Measurements from ENCODE around the gene APIP. TPM values are rescaled to one million over a fixed set of nuclear protein-coding genes. Genes with fewer than 3 reads are reported as not detected.

Gene APIP
- total RNA-seq, 1 experiment from 2014 or later = 31.3 TPM

DNA sequence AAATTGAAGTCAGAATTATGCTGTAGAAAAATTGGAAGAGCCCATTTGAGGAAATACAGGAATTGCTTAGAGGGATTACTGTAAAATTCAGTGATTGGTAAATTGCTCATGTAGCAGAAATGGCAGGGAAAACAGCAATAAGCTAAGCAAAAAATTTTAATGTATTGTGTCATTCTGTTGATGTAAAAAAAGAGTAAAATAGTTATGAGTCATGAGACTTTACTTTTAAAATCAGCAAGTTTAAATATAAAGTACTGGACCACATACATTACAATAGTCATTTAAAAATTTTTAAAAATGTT is 10.6 kb upstream of the APIP start:
- Histone ChIP-seq H2BK12ac (ENCODE audit: insufficient read length, low read depth, low read length) (no peak overlapping the region), H3K9ac (ENCODE audit: extremely low read depth, insufficient read length, low read length) (no peak overlapping the region)

More for the DNA sequence above, 10.6 kb upstream of the APIP start:
- Histone ChIP-seq H3K9me3 (ENCODE audit: control insufficient read depth, low read depth, low read length) (no peaks in the 10 kb centered on the region), H3K27me3 (ENCODE audit: insufficient read depth, low read length) (no peaks in the 10 kb centered on the region), H3K79me1 (ENCODE audit: insufficient read depth, low read depth, low read length, poor library complexity, severe bottlenecking) (no peaks in the 10 kb centered on the region), H3K27ac (ENCODE audit: insufficient read length, low read depth, low read length) (no peak overlapping the region), H3K23me2 (ENCODE audit: insufficient read length, low read depth, low read length, poor library complexity, severe bottlenecking) (no peaks in the 10 kb centered on the region), H4K5ac (ENCODE audit: insufficient read length, low read depth, low read length) (no peak overlapping the region), H3K79me2 (ENCODE audit: insufficient read depth, low read length) (peaks cover 6% of the 10 kb centered on the region; the same call in 1 of the 2 replicates), H3K56ac (ENCODE audit: insufficient read length, low read depth, low read length) (no peak overlapping the region), H2BK5ac (ENCODE audit: insufficient read length, low read length) (no peak overlapping the region), H4K91ac (ENCODE audit: insufficient read length, low read depth, low read length) (no peak overlapping the region), H4K20me1 (ENCODE audit: control insufficient read depth, insufficient read depth, insufficient read length) (no peaks in the 10 kb centered on the region), H3K4me2 (ENCODE audit: insufficient read depth, insufficient read length, low read length) (no peak overlapping the region), H2BK20ac (ENCODE audit: low read depth, low read length, poor library complexity, severe bottlenecking) (no peak overlapping the region), H2AFZ (ENCODE audit: low read length) (no peak overlapping the region), H2BK120ac (ENCODE audit: low read depth, low read length, poor library complexity, severe bottlenecking) (no peak overlapping the region), H2BK15ac (ENCODE audit: low read depth, low read length) (no peak overlapping the region), H3T11ph (ENCODE audit: low read length) (no peak overlapping the region), H3K23ac (ENCODE audit: insufficient read length, low read depth, low read length) (no peak overlapping the region), H3K18ac (ENCODE audit: insufficient read length, low read depth, low read length) (no peak overlapping the region), H2AK5ac (ENCODE audit: insufficient read length, low read length) (no peak overlapping the region), H3K4ac (ENCODE audit: low read depth, low read length) (no peak overlapping the region), H4K8ac (replicated peaks; ENCODE audit: insufficient read length, low read depth, low read length) (no peak overlapping the region), H3K4me1 (ENCODE audit: insufficient read depth, low read length) (no peaks in the 10 kb centered on the region; the same call in 1 of the 2 replicates), H3K14ac (ENCODE audit: insufficient read depth, low read length) (no peak overlapping the region)
- H3K27ac Mint-ChIP-seq = no peak overlapping the region
- H3K4me3 Mint-ChIP-seq = no peak overlapping the region
- peaks cover 18 to 28% of the 10 kb centered on the region in 2 experiments for H3K4me1 Mint-ChIP-seq
- no peaks in the 10 kb centered on the region for H3K27me3 Mint-ChIP-seq (ENCODE audit: low read depth)
- no peaks in the 10 kb centered on the region for H3K9me3 Mint-ChIP-seq
- no peaks in the 10 kb centered on the region for H3K36me3 Mint-ChIP-seq (ENCODE audit: insufficient read depth in 1 of 3, low read depth in 3 of 3)
- no peak for DNase-seq
- TF ChIP-seq, protein P1, sequence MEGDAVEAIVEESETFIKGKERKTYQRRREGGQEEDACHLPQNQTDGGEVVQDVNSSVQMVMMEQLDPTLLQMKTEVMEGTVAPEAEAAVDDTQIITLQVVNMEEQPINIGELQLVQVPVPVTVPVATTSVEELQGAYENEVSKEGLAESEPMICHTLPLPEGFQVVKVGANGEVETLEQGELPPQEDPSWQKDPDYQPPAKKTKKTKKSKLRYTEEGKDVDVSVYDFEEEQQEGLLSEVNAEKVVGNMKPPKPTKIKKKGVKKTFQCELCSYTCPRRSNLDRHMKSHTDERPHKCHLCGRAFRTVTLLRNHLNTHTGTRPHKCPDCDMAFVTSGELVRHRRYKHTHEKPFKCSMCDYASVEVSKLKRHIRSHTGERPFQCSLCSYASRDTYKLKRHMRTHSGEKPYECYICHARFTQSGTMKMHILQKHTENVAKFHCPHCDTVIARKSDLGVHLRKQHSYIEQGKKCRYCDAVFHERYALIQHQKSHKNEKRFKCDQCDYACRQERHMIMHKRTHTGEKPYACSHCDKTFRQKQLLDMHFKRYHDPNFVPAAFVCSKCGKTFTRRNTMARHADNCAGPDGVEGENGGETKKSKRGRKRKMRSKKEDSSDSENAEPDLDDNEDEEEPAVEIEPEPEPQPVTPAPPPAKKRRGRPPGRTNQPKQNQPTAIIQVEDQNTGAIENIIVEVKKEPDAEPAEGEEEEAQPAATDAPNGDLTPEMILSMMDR (conservative IDR thresholded peaks at IDR 0.05) = no peak
